Measurements from ENCODE around the gene CAPN11.

DNA sequence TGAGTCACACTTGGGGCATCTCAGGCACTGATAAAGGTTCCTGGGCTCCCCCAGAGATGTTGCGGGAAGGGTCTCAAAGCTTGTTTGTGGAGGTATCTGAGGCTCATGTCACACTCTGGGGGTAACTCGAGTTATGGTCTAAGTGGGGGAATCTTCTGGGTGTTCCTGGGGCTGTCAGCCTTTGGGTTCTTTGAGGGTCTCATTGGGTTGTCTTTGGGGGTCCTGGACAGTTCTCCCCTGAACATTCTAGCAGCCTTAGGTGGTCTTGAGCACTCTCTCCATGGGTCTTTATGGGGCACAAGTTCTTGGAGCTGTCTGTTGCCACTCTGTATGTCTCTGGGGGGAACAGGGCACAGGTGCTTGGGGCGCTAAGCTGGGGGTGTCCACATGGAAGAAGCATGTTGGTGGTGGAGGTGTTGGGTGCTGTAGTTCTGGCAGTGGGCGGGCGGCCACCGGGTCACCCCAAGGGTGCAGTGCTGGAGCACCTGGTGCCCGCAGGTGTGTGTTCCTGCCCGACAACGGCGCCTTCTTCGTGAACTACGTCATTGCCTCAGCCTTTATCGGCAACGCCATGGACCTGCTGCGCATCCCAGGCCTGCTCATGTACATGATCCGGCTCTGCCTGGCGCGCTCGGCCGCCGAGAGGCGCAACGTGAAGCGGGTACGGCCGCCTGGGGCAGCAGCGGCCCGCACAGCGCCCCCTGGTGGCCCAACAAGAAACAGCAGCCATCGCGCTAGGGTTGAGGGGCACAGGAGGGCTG lies 7.1 kb upstream of the CAPN11 start:
- TF ChIP-seq POLR2A (IDR thresholded peaks at IDR 0.05) (no peak), EP300 (IDR thresholded peaks at IDR 0.05) (no peak)
- TF ChIP-seq, protein P1, sequence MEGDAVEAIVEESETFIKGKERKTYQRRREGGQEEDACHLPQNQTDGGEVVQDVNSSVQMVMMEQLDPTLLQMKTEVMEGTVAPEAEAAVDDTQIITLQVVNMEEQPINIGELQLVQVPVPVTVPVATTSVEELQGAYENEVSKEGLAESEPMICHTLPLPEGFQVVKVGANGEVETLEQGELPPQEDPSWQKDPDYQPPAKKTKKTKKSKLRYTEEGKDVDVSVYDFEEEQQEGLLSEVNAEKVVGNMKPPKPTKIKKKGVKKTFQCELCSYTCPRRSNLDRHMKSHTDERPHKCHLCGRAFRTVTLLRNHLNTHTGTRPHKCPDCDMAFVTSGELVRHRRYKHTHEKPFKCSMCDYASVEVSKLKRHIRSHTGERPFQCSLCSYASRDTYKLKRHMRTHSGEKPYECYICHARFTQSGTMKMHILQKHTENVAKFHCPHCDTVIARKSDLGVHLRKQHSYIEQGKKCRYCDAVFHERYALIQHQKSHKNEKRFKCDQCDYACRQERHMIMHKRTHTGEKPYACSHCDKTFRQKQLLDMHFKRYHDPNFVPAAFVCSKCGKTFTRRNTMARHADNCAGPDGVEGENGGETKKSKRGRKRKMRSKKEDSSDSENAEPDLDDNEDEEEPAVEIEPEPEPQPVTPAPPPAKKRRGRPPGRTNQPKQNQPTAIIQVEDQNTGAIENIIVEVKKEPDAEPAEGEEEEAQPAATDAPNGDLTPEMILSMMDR (IDR thresholded peaks at IDR 0.05), result peak; percentile 92 to 100 (median 96)
